Upper lobe of right lung (tissue), 1 donor: ENCODE measurements around the gene EMID1. TPM values are rescaled to one million over a fixed set of nuclear protein-coding genes. Genes with fewer than 3 reads are reported as not detected.
A peak's percentile ranks its signal among the peaks of the same experiment; 100 is the strongest.

Experiments used
- ATAC-seq: fragments of 200-7000 bp; cut with Tn5 transposase; one replicate; pipeline ENCODE4 v1.9.1; 2020; ENCODE audit warnings: mild to moderate bottlenecking, moderate library complexity
- DNase-seq: peaks from one replicate; pipeline ENCODE4 v3.0.0-alpha.2; 2020
- H3K27ac ChIP-seq: fragments of 200-600 bp; one replicate; pipeline ENCODE4 v1.8.0; 2022
- H3K27me3 ChIP-seq: fragments of 200-600 bp; one replicate; pipeline ENCODE4 v1.8.0; 2022; ENCODE audit warnings: mild to moderate bottlenecking
- H3K36me3 ChIP-seq: fragments of 200-600 bp; one replicate; pipeline ENCODE4 v1.8.0; 2022
- H3K4me1 ChIP-seq: fragments of 200-600 bp; one replicate; pipeline ENCODE4 v1.8.0; 2022
- H3K4me3 ChIP-seq: fragments of 200-600 bp; one replicate; pipeline ENCODE4 v1.8.0; 2022; ENCODE audit warnings: mild to moderate bottlenecking
- H3K9me3 ChIP-seq: fragments of 200-600 bp; one replicate; pipeline ENCODE4 v1.8.0; 2022
- intact Hi-C: fragments of 100-400 bp; cut with DNase I; formaldehyde crosslinking; loops from one replicate; pipeline ENCODE4 v1.11.0; 2022
- total RNA-seq: library from RNA; stranded (reverse); fragmentation: NEBNext Ultra II Directional; extraction: Animal tissue kit (Norgen Biotek cat#: 25700); gene quantifications from one replicate; pipeline ENCODE4 v1.2.1, GENCODE V29; 2021
- TF ChIP-seq, protein P1 (sequence below): fragments of 200-600 bp; IDR thresholded peaks from one replicate; pipeline ENCODE4 v1.8.0; 2022; ENCODE audit warnings: antibody characterized with exemption
- donor health status: DM: no; HTN: yes; CAD: no; lungs with severe emphysema.

EMID1 gene
- total RNA-seq, 1 donor from 2014 or later = 15.2 TPM

DNA sequence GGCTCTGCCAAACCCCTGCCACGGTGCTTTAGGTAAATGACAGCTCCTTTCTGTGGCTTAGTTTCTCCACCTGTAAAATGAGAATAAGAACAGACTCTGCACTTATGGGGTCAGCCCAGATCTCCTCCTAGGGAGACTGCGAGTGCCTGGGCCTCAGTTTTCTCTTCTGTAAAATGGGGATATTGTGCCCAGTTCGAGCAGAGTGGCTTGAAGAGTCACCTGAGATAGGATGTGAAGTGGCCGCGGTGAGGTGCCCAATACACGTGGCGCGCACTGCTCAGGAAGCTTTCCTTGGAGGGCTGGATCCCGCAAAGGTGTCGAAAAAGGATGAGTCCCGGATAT lies 473 bp upstream of the EMID1 start:
- H3K4me3 ChIP-seq = peak overlapping the region; percentile 47
- no peak for ATAC-seq
- no peaks in the 10 kb centered on the region for H3K9me3 ChIP-seq
- H3K27ac ChIP-seq = peak overlapping the region; percentile 61
- intact Hi-C loops = no loop called here
- H3K36me3 ChIP-seq = no peaks in the 10 kb centered on the region
- no peak for DNase-seq
- peaks cover 27% of the 10 kb centered on the region for H3K4me1 ChIP-seq
- TF ChIP-seq, protein P1, sequence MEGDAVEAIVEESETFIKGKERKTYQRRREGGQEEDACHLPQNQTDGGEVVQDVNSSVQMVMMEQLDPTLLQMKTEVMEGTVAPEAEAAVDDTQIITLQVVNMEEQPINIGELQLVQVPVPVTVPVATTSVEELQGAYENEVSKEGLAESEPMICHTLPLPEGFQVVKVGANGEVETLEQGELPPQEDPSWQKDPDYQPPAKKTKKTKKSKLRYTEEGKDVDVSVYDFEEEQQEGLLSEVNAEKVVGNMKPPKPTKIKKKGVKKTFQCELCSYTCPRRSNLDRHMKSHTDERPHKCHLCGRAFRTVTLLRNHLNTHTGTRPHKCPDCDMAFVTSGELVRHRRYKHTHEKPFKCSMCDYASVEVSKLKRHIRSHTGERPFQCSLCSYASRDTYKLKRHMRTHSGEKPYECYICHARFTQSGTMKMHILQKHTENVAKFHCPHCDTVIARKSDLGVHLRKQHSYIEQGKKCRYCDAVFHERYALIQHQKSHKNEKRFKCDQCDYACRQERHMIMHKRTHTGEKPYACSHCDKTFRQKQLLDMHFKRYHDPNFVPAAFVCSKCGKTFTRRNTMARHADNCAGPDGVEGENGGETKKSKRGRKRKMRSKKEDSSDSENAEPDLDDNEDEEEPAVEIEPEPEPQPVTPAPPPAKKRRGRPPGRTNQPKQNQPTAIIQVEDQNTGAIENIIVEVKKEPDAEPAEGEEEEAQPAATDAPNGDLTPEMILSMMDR = no peak
- H3K27me3 ChIP-seq = no peaks in the 10 kb centered on the region

DNA sequence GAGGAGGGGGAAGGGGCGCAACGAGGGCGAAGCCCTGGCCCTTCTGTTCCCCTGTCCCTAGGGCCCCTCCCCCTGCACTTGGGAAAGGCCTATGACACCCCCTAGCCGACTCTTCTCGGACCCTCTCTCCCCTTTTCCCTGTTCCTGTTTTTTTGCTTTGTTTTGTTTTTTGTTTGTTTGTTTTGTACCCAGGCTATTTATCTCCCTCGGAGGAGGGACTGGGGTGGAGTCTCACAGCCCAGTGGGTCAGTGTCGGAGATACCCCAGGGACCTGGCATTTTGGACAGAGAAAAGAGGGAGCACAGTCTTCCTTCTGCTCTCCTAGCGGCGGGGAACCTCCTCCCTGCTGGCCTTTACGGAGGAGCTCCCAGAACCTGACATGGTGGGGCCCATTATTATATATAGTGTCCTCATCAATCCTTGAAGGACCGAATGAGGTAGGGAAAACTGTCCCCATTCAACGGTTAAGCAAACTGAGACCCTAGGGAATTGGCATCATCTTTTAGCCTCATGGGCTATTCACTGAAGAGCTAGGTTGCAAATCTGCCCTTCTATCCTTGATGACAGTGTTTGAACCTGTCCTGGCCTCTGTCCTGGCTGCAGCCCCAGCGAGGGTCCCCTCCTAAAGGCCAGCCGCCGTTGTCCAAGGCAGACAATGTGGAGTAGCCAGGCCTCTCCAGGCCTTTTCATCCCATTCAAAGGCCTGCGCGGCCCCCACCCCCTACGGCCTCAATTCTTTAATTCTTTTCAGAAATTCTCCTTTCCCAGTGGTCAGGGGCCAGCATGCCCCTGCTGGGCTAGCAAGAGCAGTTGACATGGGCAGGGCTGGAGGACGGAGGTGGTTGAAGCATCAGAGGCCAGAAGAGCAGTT lies 911 bp downstream of the EMID1 start:
- intact Hi-C loops = no loop called here
- DNase-seq (no peak), ATAC-seq (no peak)
- Histone ChIP-seq H3K36me3 (no peaks in the 10 kb centered on the region), H3K4me3 (peak overlapping the region; percentile 63), H3K9me3 (no peaks in the 10 kb centered on the region), H3K4me1 (peaks cover 27% of the 10 kb centered on the region), H3K27ac (peak overlapping the region; percentile 36), H3K27me3 (no peaks in the 10 kb centered on the region)
- TF ChIP-seq, protein P1 = no peak

DNA sequence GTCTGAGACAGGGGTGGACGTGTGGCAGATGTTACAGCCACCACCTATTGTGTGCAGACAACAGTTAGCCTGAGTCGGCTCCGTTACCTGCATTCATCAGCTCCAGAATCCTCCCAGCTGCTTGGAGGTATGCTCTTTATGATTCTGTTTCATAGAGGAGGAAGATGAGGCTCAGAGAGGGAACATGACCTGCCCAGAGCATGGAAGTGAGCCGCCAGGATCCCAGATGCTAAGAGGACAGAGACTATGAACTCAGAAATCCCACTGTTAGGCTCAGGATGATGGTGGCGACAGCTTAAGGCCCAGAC lies 1.5 kb downstream of the EMID1 start:
- DNase-seq (no peak), ATAC-seq (no peak)
- intact Hi-C loops = no loop called here
- Histone ChIP-seq H3K4me3 (peak overlapping the region; percentile 63), H3K27ac (no peak overlapping the region), H3K9me3 (no peaks in the 10 kb centered on the region), H3K27me3 (no peaks in the 10 kb centered on the region), H3K4me1 (peaks cover 21% of the 10 kb centered on the region), H3K36me3 (no peaks in the 10 kb centered on the region)
- TF ChIP-seq, protein P1 = no peak

DNA sequence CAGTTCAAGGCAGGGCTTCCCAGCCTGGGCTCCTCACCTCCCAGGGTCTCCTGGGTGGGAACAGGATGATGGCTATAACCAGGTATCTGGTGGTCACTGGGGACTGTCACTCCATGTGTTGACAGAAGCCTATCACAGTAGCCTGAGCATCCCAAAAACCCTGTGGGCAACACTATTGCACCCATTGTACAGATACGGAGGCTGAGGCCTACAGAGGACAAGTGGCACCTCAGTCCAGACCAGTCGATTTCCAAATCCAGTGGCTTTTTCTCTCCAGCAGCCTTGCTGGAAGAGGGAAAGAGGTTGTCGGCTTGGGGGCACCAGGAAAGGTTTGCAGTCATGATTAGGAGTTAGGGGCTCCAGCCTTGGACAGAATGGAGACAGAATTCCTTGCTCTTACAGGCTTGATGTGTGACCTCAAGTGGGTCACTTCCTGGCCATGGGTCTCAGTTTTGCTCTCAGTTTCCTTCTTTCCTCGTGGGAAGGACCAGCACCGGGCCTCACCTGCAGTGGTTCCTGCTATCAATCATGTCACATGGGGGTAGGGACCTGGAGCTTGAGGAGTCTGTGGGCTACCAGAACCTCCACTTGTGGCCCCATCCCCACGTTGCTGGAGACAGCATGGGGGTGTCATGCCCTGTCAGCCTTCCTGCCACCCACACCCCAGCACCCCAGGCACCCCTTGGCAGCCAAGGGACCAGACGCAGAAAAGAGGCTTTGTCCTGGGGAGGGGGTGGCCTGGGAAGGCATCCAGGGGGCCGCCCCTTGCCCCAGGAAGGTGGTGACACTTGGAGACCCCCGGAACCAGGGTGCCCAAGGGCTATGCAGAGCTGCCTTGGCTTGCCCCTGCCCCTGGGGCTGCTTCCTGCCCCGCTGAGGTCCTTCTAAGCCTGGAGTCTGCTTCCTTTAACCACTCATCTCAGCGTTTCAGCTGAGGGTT lies 2.1 kb downstream of the EMID1 start:
- TF ChIP-seq, protein P1 = no peak
- ATAC-seq (no peak), DNase-seq (no peak)
- Histone ChIP-seq H3K27ac (no peak overlapping the region), H3K27me3 (no peaks in the 10 kb centered on the region), H3K4me1 (peaks cover 16% of the 10 kb centered on the region), H3K9me3 (no peaks in the 10 kb centered on the region), H3K36me3 (no peaks in the 10 kb centered on the region), H3K4me3 (no peak overlapping the region)
- intact Hi-C loops = no loop called here

DNA sequence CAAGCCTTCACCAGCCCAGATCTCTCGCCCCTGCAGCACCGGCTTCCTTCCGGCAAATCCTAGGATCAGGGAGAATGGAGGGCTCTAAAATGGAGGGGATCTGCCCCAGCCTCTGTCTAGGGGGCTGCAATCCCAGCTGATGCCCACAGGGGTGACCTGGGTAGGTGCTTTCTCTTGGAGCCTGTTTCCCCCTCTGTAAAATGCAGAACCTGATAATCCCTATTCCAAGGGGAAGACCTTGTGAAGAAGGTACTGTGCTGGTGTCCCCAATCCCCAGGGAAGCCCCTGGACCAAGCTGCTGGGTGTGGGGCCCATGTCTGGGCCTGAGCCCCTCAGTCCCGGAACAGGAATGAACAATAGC lies 2.8 kb downstream of the EMID1 start:
- intact Hi-C loops = no loop called here
- no peaks in the 10 kb centered on the region for H3K9me3 ChIP-seq
- TF ChIP-seq, protein P1 = no peak
- H3K36me3 ChIP-seq = no peaks in the 10 kb centered on the region
- no peak for ATAC-seq
- peaks cover 12% of the 10 kb centered on the region for H3K4me1 ChIP-seq
- no peak for DNase-seq
- no peaks in the 10 kb centered on the region for H3K27me3 ChIP-seq
- no peak overlapping the region for H3K27ac ChIP-seq
- H3K4me3 ChIP-seq = no peak overlapping the region
